Measurements from ENCODE around the gene HMCN2.

The HMCN2 gene

GRCh38 chr9:130482463-130482862 is 216.9 kb downstream of the HMCN2 start:
- no peak for FAIRE-seq
- DNase-seq (ENCODE audit: insufficient read length, low spot score), result no peak
- TF ChIP-seq POLR2A (IDR thresholded peaks at IDR 0.05; ENCODE audit: low read depth, low read length), result no peak

- DNase-seq (ENCODE audit: insufficient read length, low spot score) (no peak), FAIRE-seq (no peak)
- no peak for TF ChIP-seq POLR2A (IDR thresholded peaks at IDR 0.05; ENCODE audit: low read depth, low read length)
These were observed 217.9 kb downstream of the HMCN2 start for GRCh38 chr9:130483371-130483971.

Measured in H54 (cell line).